CD4-positive, CD25-positive, alpha-beta regulatory T cell (primary cell): Measurements from ENCODE around the gene PDCD2L. TPM values are rescaled to one million over a fixed set of nuclear protein-coding genes. Genes with fewer than 3 reads are reported as not detected.
"Not testable (repeated sequence)": the region's sequence is repeated elsewhere in the genome, so short reads cannot be mapped to it uniquely, and the experiment has no call there.

Experiments
- ATAC-seq, 2 donors: fragments of 150-1000 bp; cut with Tn5 transposase; one replicate each; pipeline ENCODE4 v1.10.0; 2021; ENCODE audit warnings: low read depth in 2 of 2, moderate number of reproducible peaks in 2 of 2, moderate library complexity in 1 of 2
- DNase-seq, 3 donors: peaks; one replicate each; pipeline versions ENCODE4 v3.0.0 to v3.0.0-alpha.2; 2012 to 2022; ENCODE audit warnings: mixed read lengths in 1 of 3
- H3K27ac ChIP-seq: one replicate; pipeline ENCODE4 v1.7.0; 2013; ENCODE audit warnings: mild to moderate bottlenecking, low read length; ENCODE audit not compliant: insufficient read depth, poor library complexity, severe bottlenecking
- H3K27me3 ChIP-seq: one replicate; pipeline ENCODE4 v1.7.0; 2013; ENCODE audit warnings: low read length; ENCODE audit not compliant: control insufficient read depth, insufficient read depth
- H3K36me3 ChIP-seq: one replicate; pipeline ENCODE4 v1.7.0; 2013; ENCODE audit warnings: mild to moderate bottlenecking, low read length, moderate library complexity; ENCODE audit not compliant: control insufficient read depth, insufficient read depth
- H3K4me1 ChIP-seq: 2 replicates; pipeline ENCODE4 v1.7.0; 2013; ENCODE audit warnings: mild to moderate bottlenecking, low read length; ENCODE audit not compliant: insufficient read depth, control insufficient read depth, poor library complexity, severe bottlenecking
- H3K4me3 ChIP-seq: one replicate; pipeline ENCODE4 v1.7.0; 2013; ENCODE audit warnings: low read depth, mild to moderate bottlenecking, low read length, moderate library complexity
- H3K9me3 ChIP-seq, 2 experiments: 1 replicate in 1 of 2; 2 replicates in 1 of 2; pipeline ENCODE4 v1.7.0; 2013; ENCODE audit warnings: low read length in 2 of 2, mild to moderate bottlenecking in 1 of 2, moderate library complexity in 1 of 2; ENCODE audit not compliant: control insufficient read depth in 2 of 2
- H3K27ac Mint-ChIP-seq, 3 donors: one replicate each; pipeline ENCODE4 v1.8.0; 2020 to 2022; ENCODE audit warnings: mild to moderate bottlenecking in 3 of 3, mixed read lengths in 3 of 3, moderate library complexity in 2 of 3
- H3K27me3 Mint-ChIP-seq: one replicate; pipeline ENCODE4 v1.8.0; 2022; ENCODE audit warnings: mild to moderate bottlenecking, mixed read lengths
- H3K36me3 Mint-ChIP-seq: one replicate; pipeline ENCODE4 v1.8.0; 2020; ENCODE audit warnings: mixed read lengths
- H3K4me1 Mint-ChIP-seq, 4 donors: one replicate each; pipeline ENCODE4 v1.8.0; 2020 to 2022; ENCODE audit warnings: mixed read lengths in 4 of 4, mild to moderate bottlenecking in 1 of 4
- H3K4me3 Mint-ChIP-seq, 4 donors: one replicate each; pipeline ENCODE4 v1.8.0; 2020 to 2022; ENCODE audit warnings: mild to moderate bottlenecking in 4 of 4, mixed read lengths in 4 of 4, moderate library complexity in 3 of 4
- H3K9me3 Mint-ChIP-seq, 7 donors: one replicate each; pipeline ENCODE4 v1.8.0; 2020 to 2022; ENCODE audit warnings: mixed read lengths in 7 of 7, mild to moderate bottlenecking in 3 of 7, moderate library complexity in 2 of 7
- polyA plus RNA-seq, 4 donors: library from polyadenylated mRNA; unstranded; fragments of 300-500 nt; fragmentation: Illumina TruSeq; gene quantifications; one replicate each; pipeline ENCODE4 v1.2.3, GENCODE V29; 2021
- total RNA-seq: library from RNA; stranded (reverse); gene quantifications from one replicate; pipeline ENCODE4 v1.2.3, GENCODE V29; 2022

The PDCD2L gene
- total and polyA plus RNA-seq, 5 donors from 2014 or later, result 9.0 to 24.4 (median 20.4) TPM

DNA sequence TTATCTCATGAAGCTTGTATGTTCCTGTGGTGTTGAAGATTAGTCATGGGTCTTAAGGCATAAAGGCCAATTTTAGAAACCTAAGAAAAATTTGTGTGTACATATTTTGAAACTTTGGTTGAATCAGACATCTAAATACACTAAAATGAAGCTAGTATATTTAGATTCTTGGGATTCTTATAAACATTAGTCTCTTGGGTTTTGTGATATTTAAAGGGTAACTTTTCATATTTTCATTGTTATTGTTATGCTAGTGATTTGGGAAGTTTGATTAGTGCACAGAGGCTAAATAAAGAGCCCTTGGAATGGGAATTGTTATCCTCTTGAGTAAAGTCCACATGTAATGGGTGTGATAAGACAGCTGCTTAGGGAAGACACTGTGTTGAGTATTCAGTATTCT is 48.5 kb downstream of the PDCD2L start:
- ATAC-seq (no peak), DNase-seq (no peak)
- no peaks in the 10 kb centered on the region for H3K9me3 ChIP-seq
- no peak overlapping the region for H3K27ac ChIP-seq
- no peaks in the 10 kb centered on the region for H3K27me3 ChIP-seq
- Mint-ChIP-seq H3K27ac (peak overlapping the region in 2 of 3 donors; percentile 35 to 43), H3K27me3 (no peaks in the 10 kb centered on the region), H3K9me3 (no peaks in the 10 kb centered on the region), H3K4me3 (no peak overlapping the region), H3K4me1 (peaks cover 5 to 17% (median 11%) of the 10 kb centered on the region in 4 donors), H3K36me3 (peaks cover 44% of the 10 kb centered on the region)
- peaks cover 88% of the 10 kb centered on the region for H3K36me3 ChIP-seq
- H3K4me3 ChIP-seq, result no peak overlapping the region
- H3K4me1 ChIP-seq, result no peaks in the 10 kb centered on the region

GRCh38 chr19:34454091-34454490 is 49.9 kb downstream of the PDCD2L start:
- no peaks in the 10 kb centered on the region for H3K9me3 ChIP-seq
- Mint-ChIP-seq H3K27ac (peak overlapping the region in 1 of 3 donors; percentile 41), H3K9me3 (no peaks in the 10 kb centered on the region), H3K4me3 (peak overlapping the region in 1 of 4 donors; percentile 47), H3K4me1 (peaks cover 5 to 14% (median 10%) of the 10 kb centered on the region in 4 donors), H3K36me3 (peaks cover 43% of the 10 kb centered on the region), H3K27me3 (no peaks in the 10 kb centered on the region)
- no peak overlapping the region for H3K4me3 ChIP-seq
- H3K27me3 ChIP-seq, result no peaks in the 10 kb centered on the region
- H3K27ac ChIP-seq, result no peak overlapping the region
- DNase-seq (no peak), ATAC-seq (no peak)
- H3K36me3 ChIP-seq, result peaks cover 87% of the 10 kb centered on the region
- H3K4me1 ChIP-seq, result no peaks in the 10 kb centered on the region

- Histone ChIP-seq H3K9me3 (no peaks in the 10 kb centered on the region), H3K36me3 (peaks cover 87% of the 10 kb centered on the region), H3K27me3 (no peaks in the 10 kb centered on the region), H3K4me1 (no peaks in the 10 kb centered on the region), H3K27ac (no peak overlapping the region), H3K4me3 (no peak overlapping the region)
- ATAC-seq (no peak), DNase-seq (peak in 1 of 3 donors; percentile 16)
- H3K9me3 Mint-ChIP-seq, result no peaks in the 10 kb centered on the region
- H3K27ac Mint-ChIP-seq, result peak overlapping the region in 1 of 3 donors; percentile 31
- peaks cover 43% of the 10 kb centered on the region for H3K36me3 Mint-ChIP-seq
- peaks cover 5 to 12% (median 9%) of the 10 kb centered on the region in 4 donors for H3K4me1 Mint-ChIP-seq
- no peak overlapping the region for H3K4me3 Mint-ChIP-seq
- H3K27me3 Mint-ChIP-seq, result no peaks in the 10 kb centered on the region
These were observed 50.5 kb downstream of the PDCD2L start for GRCh38 chr19:34454685-34455084.

DNA sequence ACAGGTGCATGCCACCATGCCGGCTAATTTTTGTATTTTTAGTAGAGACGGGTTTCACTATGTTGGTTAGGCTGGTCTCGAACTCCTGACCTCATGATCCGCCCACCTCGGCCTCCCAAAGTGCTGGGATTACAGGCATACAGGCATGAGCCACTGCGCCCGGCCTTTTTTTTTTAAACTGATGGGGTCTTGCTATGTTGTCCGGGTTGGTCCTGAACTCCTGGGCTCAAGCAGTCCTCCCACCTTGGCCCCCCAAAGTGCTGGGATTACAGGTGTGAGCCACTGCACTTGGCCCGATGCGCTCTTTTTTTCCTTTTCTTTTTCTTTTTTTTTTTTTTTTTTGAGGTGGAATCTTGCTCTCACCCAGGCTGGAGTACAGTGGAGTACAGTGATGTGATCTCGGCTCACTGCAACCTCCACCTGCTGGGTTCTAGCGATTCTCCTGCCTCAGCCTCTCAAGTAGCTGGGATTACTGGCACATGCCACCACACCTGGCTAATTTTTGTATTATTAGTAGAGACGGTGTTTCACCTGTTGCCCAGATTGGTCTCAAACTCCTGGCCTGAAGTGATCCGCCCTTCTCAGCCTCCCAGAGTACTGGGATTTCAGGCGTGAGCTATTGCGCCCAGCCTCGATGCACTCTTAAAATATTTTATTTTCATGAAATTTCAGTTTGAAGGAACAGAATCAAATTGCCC is 51.7 kb downstream of the PDCD2L start:
- H3K4me1 Mint-ChIP-seq, result peaks cover 0 to 18% (median 9%) of the 10 kb centered on the region in 4 donors
- H3K36me3 ChIP-seq, result peaks cover 87% of the 10 kb centered on the region
- not testable (repeated sequence) for H3K4me3 ChIP-seq, H3K4me1 ChIP-seq, DNase-seq, H3K9me3 ChIP-seq, H3K27me3 ChIP-seq, H3K27ac ChIP-seq, ATAC-seq, H3K9me3 Mint-ChIP-seq, H3K27me3 Mint-ChIP-seq, H3K27ac Mint-ChIP-seq, H3K4me3 Mint-ChIP-seq
- H3K36me3 Mint-ChIP-seq, result peaks cover 50% of the 10 kb centered on the region

DNA sequence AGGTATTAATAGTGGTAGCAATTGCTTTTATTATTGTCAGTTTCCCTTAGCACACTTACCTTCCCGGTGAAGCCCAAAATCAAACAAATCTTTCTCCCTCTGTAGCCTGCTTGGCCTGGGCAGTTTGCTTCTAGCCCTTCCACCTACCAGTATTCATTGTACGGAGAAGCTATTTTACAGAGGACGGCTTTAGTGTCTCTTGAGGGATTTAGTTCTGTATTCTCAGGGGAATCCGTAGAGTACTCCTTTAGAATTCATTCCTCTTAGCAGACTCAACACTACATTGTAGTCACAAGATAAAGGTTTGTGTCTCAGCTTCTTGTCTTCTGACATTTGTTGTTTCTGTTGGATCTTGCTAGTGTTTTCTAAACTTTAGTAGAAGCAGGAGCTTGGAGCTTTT is 53.2 kb downstream of the PDCD2L start:
- Mint-ChIP-seq H3K36me3 (peaks cover 61% of the 10 kb centered on the region), H3K4me1 (peaks cover 7 to 21% (median 11%) of the 10 kb centered on the region in 4 donors), H3K27ac (no peak overlapping the region), H3K9me3 (no peaks in the 10 kb centered on the region), H3K27me3 (no peaks in the 10 kb centered on the region), H3K4me3 (no peak overlapping the region)
- Histone ChIP-seq H3K4me1 (no peaks in the 10 kb centered on the region), H3K27ac (no peak overlapping the region), H3K27me3 (no peaks in the 10 kb centered on the region), H3K4me3 (no peak overlapping the region), H3K36me3 (peaks cover 90% of the 10 kb centered on the region), H3K9me3 (no peaks in the 10 kb centered on the region)
- ATAC-seq (no peak), DNase-seq (no peak)

DNA sequence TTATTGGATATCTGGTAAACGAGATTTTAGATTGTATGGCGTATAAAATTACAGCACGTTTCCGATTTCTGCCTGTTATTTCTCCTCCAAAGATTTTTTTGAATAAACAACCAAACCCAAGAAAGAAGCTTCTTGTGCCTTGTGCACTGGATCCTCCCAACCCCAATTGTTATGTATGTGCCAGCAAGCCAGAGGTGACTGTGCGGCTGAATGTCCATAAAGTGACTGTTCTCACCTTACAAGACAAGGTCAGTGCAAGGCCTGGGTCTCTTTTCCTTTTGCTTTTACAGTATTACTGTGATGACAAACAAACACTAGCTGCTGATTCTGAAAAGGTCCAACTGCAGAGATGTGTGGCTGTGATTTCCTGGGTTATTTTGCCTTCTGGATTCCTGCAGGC is 54.5 kb downstream of the PDCD2L start:
- no peak for ATAC-seq
- H3K4me3 ChIP-seq, result no peak overlapping the region
- peaks cover 61% of the 10 kb centered on the region for H3K36me3 Mint-ChIP-seq
- no peak for DNase-seq
- no peaks in the 10 kb centered on the region for H3K27me3 ChIP-seq
- H3K4me1 ChIP-seq, result no peaks in the 10 kb centered on the region
- H3K4me3 Mint-ChIP-seq, result no peak overlapping the region
- no peak overlapping the region for H3K27ac ChIP-seq
- no peak overlapping the region for H3K27ac Mint-ChIP-seq
- peaks cover 0 to 21% (median 11%) of the 10 kb centered on the region in 4 donors for H3K4me1 Mint-ChIP-seq
- H3K9me3 Mint-ChIP-seq, result no peaks in the 10 kb centered on the region
- no peaks in the 10 kb centered on the region for H3K9me3 ChIP-seq
- H3K27me3 Mint-ChIP-seq, result no peaks in the 10 kb centered on the region
- peaks cover 88% of the 10 kb centered on the region for H3K36me3 ChIP-seq

DNA sequence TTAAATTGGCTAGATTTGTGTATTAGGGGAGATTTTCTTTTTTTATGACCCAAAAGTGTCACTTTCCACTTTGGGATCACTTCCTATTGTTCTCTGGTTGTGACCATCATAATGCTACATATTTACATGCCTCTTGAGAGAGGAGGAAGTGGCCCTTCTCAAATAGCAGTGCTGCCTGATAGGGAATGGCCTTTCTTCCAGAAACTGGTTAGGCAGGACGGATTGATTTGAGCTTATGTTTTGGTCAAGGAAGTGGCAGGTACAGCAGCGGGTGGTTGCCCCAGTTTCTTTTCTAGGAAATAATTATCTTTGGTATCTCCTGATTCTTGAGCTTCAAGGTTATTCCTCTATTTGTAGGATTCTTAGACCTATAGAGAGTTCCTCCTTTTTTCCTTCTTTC is 55.4 kb downstream of the PDCD2L start:
- Histone ChIP-seq H3K36me3 (peaks cover 89% of the 10 kb centered on the region), H3K4me3 (no peak overlapping the region), H3K4me1 (no peaks in the 10 kb centered on the region), H3K9me3 (no peaks in the 10 kb centered on the region), H3K27me3 (no peaks in the 10 kb centered on the region), H3K27ac (no peak overlapping the region)
- peaks cover 0 to 18% (median 8%) of the 10 kb centered on the region in 4 donors for H3K4me1 Mint-ChIP-seq
- H3K9me3 Mint-ChIP-seq, result no peaks in the 10 kb centered on the region
- no peak overlapping the region for H3K4me3 Mint-ChIP-seq
- ATAC-seq (no peak), DNase-seq (no peak)
- peaks cover 56% of the 10 kb centered on the region for H3K36me3 Mint-ChIP-seq
- no peaks in the 10 kb centered on the region for H3K27me3 Mint-ChIP-seq
- H3K27ac Mint-ChIP-seq, result no peak overlapping the region
